OCI-LY7 (cell line): Measurements from ENCODE around the gene INTS1.

Experiments
- CTCF ChIP-seq: fragments of 200-600 bp; sonication (generic); conservative IDR thresholded peaks from 2 replicates; pipeline ENCODE4 v1.5.1; 2014; ENCODE audit warnings: mild to moderate bottlenecking, antibody characterized with exemption, low read length, moderate library complexity, mixed read lengths
- EZH2phosphoT487 ChIP-seq: fragments of 200-600 bp; sonication (generic); IDR thresholded peaks from 2 replicates; pipeline ENCODE4 v1.6.1; 2018; ENCODE audit warnings: low read depth, borderline replicate concordance, mild to moderate bottlenecking, mixed run types, antibody characterized with exemption, low read length, moderate library complexity, mixed read lengths

- TF ChIP-seq CTCF (no peak), EZH2phosphoT487 (no peak)
Measured at GRCh38 chr7:1508277-1508758, 4.1 kb upstream of the INTS1 start.
